A673 (cell line): ENCODE measurements around the gene MORC4.

Source experiments
- CTCF ChIP-seq: fragments of 300-800, 200-600 bp; sonication (generic); conservative IDR thresholded peaks from 2 replicates; pipeline ENCODE4 v1.5.1; 2017; ENCODE audit warnings: low read depth, mild to moderate bottlenecking, antibody characterized with exemption, low read length, moderate library complexity, mixed read lengths
- EZH2 ChIP-seq: fragments of 200-600 bp; sonication (generic); IDR thresholded peaks from 2 replicates; pipeline ENCODE4 v1.6.1; 2017; ENCODE audit warnings: borderline replicate concordance, low read depth, mild to moderate bottlenecking, mixed read lengths, antibody characterized with exemption, low read length; ENCODE audit not compliant: poor library complexity, severe bottlenecking

- TF ChIP-seq CTCF (no peak), EZH2 (no peak)
These were observed 98.2 kb downstream of the MORC4 start for GRCh38 chrX:106901781-106902219.
